ENCODE measurements around the gene SPO11. TPM values are rescaled to one million over a fixed set of nuclear protein-coding genes. Genes with fewer than 3 reads are reported as not detected.

SPO11 gene
- total RNA-seq, 1 donor from 2014 or later, result not detected

- H3K27ac Mint-ChIP-seq (ENCODE audit: unreplicated experiment), result no peak overlapping the region
- H3K4me1 Mint-ChIP-seq (ENCODE audit: unreplicated experiment), result no peaks in the 10 kb centered on the region
- TF ChIP-seq CTCF (IDR thresholded peaks at IDR 0.05), result no peak
- no peaks in the 10 kb centered on the region for H3K9me3 Mint-ChIP-seq (ENCODE audit: unreplicated experiment)
- H3K36me3 Mint-ChIP-seq (ENCODE audit: unreplicated experiment), result no peaks in the 10 kb centered on the region
- H3K4me3 Mint-ChIP-seq (ENCODE audit: unreplicated experiment), result no peak overlapping the region
- peaks cover 34% of the 10 kb centered on the region for H3K27me3 Mint-ChIP-seq (ENCODE audit: unreplicated experiment)
- no peak for DNase-seq (ENCODE audit: extremely low spot score, unreplicated experiment)
These were observed 31.1 kb upstream of the SPO11 start for GRCh38 chr20:57298457-57298856.

DNA sequence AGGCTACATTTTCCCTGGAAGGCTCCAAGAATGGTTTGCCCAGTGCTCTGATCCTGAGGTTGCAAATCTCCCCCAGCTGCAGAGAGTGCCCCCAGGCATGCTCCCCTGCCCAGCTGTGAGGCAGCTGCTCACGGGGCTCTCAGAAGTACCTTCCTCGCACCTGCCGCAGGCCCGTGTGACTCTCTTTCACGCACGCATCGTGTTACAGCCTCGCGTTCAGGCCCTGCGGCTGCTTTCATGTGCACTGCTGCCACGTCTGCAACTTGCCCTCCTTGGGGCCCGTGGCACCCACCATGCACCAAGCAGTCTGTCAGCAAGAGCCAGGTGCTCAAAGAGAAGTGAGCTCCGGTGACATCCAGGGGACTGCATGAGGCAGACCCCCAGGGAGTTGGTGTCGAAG, 28.6 kb upstream of the SPO11 start:
- Mint-ChIP-seq H3K4me3 (ENCODE audit: unreplicated experiment) (no peak overlapping the region), H3K27ac (ENCODE audit: unreplicated experiment) (no peak overlapping the region), H3K36me3 (ENCODE audit: unreplicated experiment) (no peaks in the 10 kb centered on the region), H3K4me1 (ENCODE audit: unreplicated experiment) (no peaks in the 10 kb centered on the region), H3K27me3 (ENCODE audit: unreplicated experiment) (peaks cover 33% of the 10 kb centered on the region), H3K9me3 (ENCODE audit: unreplicated experiment) (no peaks in the 10 kb centered on the region)
- no peak for TF ChIP-seq CTCF (IDR thresholded peaks at IDR 0.05)
- DNase-seq (ENCODE audit: extremely low spot score, unreplicated experiment), result no peak

- TF ChIP-seq CTCF (IDR thresholded peaks at IDR 0.05), result no peak
- DNase-seq (ENCODE audit: extremely low spot score, unreplicated experiment), result no peak
- no peaks in the 10 kb centered on the region for H3K9me3 Mint-ChIP-seq (ENCODE audit: unreplicated experiment)
- H3K4me3 Mint-ChIP-seq (ENCODE audit: unreplicated experiment), result no peak overlapping the region
- H3K36me3 Mint-ChIP-seq (ENCODE audit: unreplicated experiment), result no peaks in the 10 kb centered on the region
- H3K27me3 Mint-ChIP-seq (ENCODE audit: unreplicated experiment), result peaks cover 26% of the 10 kb centered on the region
- H3K27ac Mint-ChIP-seq (ENCODE audit: unreplicated experiment), result no peak overlapping the region
- no peaks in the 10 kb centered on the region for H3K4me1 Mint-ChIP-seq (ENCODE audit: unreplicated experiment)
These were observed 22.9 kb upstream of the SPO11 start for GRCh38 chr20:57306747-57307146.

GRCh38 chr20:57308451-57309271, 20.9 kb upstream of the SPO11 start:
- H3K27ac Mint-ChIP-seq (ENCODE audit: unreplicated experiment), result no peak overlapping the region
- no peak for TF ChIP-seq CTCF (IDR thresholded peaks at IDR 0.05)
- DNase-seq (ENCODE audit: extremely low spot score, unreplicated experiment), result no peak
- no peaks in the 10 kb centered on the region for H3K9me3 Mint-ChIP-seq (ENCODE audit: unreplicated experiment)
- no peak overlapping the region for H3K4me3 Mint-ChIP-seq (ENCODE audit: unreplicated experiment)
- no peaks in the 10 kb centered on the region for H3K36me3 Mint-ChIP-seq (ENCODE audit: unreplicated experiment)
- no peaks in the 10 kb centered on the region for H3K4me1 Mint-ChIP-seq (ENCODE audit: unreplicated experiment)
- H3K27me3 Mint-ChIP-seq (ENCODE audit: unreplicated experiment), result peaks cover 26% of the 10 kb centered on the region

DNA sequence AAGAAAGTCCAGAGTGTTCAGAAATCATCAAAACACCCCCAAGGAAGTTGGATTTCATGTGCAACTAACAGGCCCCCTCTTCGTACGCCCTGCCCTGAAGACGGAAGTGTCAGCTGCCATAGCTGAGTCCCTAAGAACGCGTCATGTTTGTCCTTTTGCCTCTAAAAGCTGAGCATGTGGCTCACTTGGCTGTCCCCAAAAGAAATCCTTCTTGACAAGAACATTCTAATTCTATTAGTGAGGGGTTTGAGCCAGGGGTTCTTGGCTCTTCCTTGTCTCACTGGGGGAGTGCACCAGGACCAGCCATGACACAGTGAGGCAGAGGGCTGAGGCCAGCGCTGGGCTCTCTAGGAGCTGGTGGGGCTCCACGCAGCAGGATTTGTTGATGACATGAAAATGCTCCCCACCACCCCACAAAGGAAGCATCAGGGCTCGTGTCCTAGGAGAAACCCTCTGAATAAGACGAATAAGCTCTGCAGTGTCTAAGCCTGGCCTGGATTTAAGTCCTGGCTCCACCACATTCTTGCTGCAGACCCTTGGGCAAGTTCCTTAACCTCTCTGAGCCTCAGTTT, 20.0 kb upstream of the SPO11 start:
- TF ChIP-seq CTCF (IDR thresholded peaks at IDR 0.05), result no peak
- DNase-seq (ENCODE audit: extremely low spot score, unreplicated experiment), result no peak
- peaks cover 31% of the 10 kb centered on the region for H3K27me3 Mint-ChIP-seq (ENCODE audit: unreplicated experiment)
- H3K4me1 Mint-ChIP-seq (ENCODE audit: unreplicated experiment), result no peaks in the 10 kb centered on the region
- no peak overlapping the region for H3K4me3 Mint-ChIP-seq (ENCODE audit: unreplicated experiment)
- H3K9me3 Mint-ChIP-seq (ENCODE audit: unreplicated experiment), result no peaks in the 10 kb centered on the region
- H3K36me3 Mint-ChIP-seq (ENCODE audit: unreplicated experiment), result no peaks in the 10 kb centered on the region
- H3K27ac Mint-ChIP-seq (ENCODE audit: unreplicated experiment), result no peak overlapping the region
